OCI-LY3 (cell line): ENCODE results near the gene SHISA6.

Experiments used
- CTCF ChIP-seq: fragments of 200-600, 300-600 bp; sonication (generic); IDR thresholded peaks from 2 replicates; pipeline ENCODE4 v1.5.1; 2014; ENCODE audit warnings: antibody characterized with exemption, low read length, low read depth
- EZH2phosphoT487 ChIP-seq: fragments of 200-600 bp; shearing (Covaris generic); IDR thresholded peaks from 2 replicates; pipeline ENCODE4 v1.6.1; 2018; ENCODE audit warnings: antibody characterized with exemption, mixed run types, low read depth

- no peak for TF ChIP-seq CTCF
- TF ChIP-seq EZH2phosphoT487 = no peak
These were observed 78.9 kb downstream of the SHISA6 start for GRCh38 chr17:11319894-11320293.
